Activated CD4-positive, alpha-beta T cell treated with anti-CD3 and anti-CD28 coated beads for 36 hours (primary cell): ENCODE data around the gene SNRPF. TPM values are rescaled to one million over a fixed set of nuclear protein-coding genes. Genes with fewer than 3 reads are reported as not detected.
A peak's percentile ranks its signal among the peaks of the same experiment; 100 is the strongest.
"Not testable (repeated sequence)": the region's sequence is repeated elsewhere in the genome, so short reads cannot be mapped to it uniquely, and the experiment has no call there.

Experiments used
- ATAC-seq: fragments of 200-7000 bp; cut with Tn5 transposase; one replicate; pipeline ENCODE4 v1.10.0; 2021; ENCODE audit warnings: mild to moderate bottlenecking, moderate library complexity
- CTCF ChIA-PET: fragments of 350-600 bp; sonication (Branson Sonifier 250); formaldehyde crosslinking; loops from one replicate; lab custom pipeline; 2021; ENCODE audit warnings: antibody characterized with exemption; lab: Charles Lee
- POLR2A ChIA-PET: fragments of 350-600 bp; sonication (Branson Sonifier 250); formaldehyde crosslinking; loops from one replicate; lab custom pipeline; 2021; ENCODE audit warnings: antibody characterized with exemption, inconsistent platforms; lab: Charles Lee
- DNase-seq: peaks from one replicate; pipeline ENCODE4 v3.0.0-alpha.2; 2020
- H3K27ac Mint-ChIP-seq: one replicate; pipeline ENCODE4 v1.8.0; 2021; ENCODE audit warnings: mixed read lengths
- H3K27me3 Mint-ChIP-seq: one replicate; pipeline ENCODE4 v1.8.0; 2021; ENCODE audit warnings: mixed read lengths
- H3K36me3 Mint-ChIP-seq: one replicate; pipeline ENCODE4 v1.8.0; 2021; ENCODE audit warnings: low read depth, mixed read lengths
- H3K4me1 Mint-ChIP-seq: one replicate; pipeline ENCODE4 v1.8.0; 2021; ENCODE audit warnings: mixed read lengths
- H3K4me3 Mint-ChIP-seq: one replicate; pipeline ENCODE4 v1.8.0; 2021; ENCODE audit warnings: mild to moderate bottlenecking, moderate library complexity, mixed read lengths
- H3K9me3 Mint-ChIP-seq: one replicate; pipeline ENCODE4 v1.8.0; 2021; ENCODE audit warnings: low read depth, mixed read lengths
- intact Hi-C, 2 experiments: fragments of 100-400 bp; cut with DNase I in 1 of 2; cut with micrococcal nuclease in 1 of 2; formaldehyde crosslinking; loops; one replicate each; pipeline versions ENCODE4 v1.14.2 to v1.15.1; 2022 to 2024; cut with DNase I, micrococcal nuclease
- total RNA-seq, 2 experiments: library from RNA; stranded (reverse); gene quantifications; one replicate each; pipeline ENCODE4 v1.2.3, GENCODE V29; 2021

The SNRPF gene
- total RNA-seq, 2 experiments from 2014 or later, result 23.1 to 61.1 TPM

GRCh38 chr12:95836630-95837239, 22.0 kb upstream of the SNRPF start:
- intact Hi-C loops, result no loop called here
- no peaks in the 10 kb centered on the region for H3K9me3 Mint-ChIP-seq
- H3K27ac Mint-ChIP-seq, result no peak overlapping the region
- H3K4me3 Mint-ChIP-seq, result no peak overlapping the region
- no peaks in the 10 kb centered on the region for H3K36me3 Mint-ChIP-seq
- DNase-seq (no peak), ATAC-seq (no peak)
- POLR2A ChIA-PET, result no interaction called here
- no peaks in the 10 kb centered on the region for H3K4me1 Mint-ChIP-seq
- CTCF ChIA-PET, result interaction anchor here (1.5 kb wide), 1 partner anchor 8 kb away, joined by 4 read pairs; no protein-coding TSS in a partner anchor
- H3K27me3 Mint-ChIP-seq, result peaks cover 15% of the 10 kb centered on the region

GRCh38 chr12:95837240-95838038, 21.3 kb upstream of the SNRPF start:
- no peaks in the 10 kb centered on the region for H3K4me1 Mint-ChIP-seq
- no peak overlapping the region for H3K27ac Mint-ChIP-seq
- H3K9me3 Mint-ChIP-seq, result no peaks in the 10 kb centered on the region
- H3K4me3 Mint-ChIP-seq, result no peak overlapping the region
- ATAC-seq, result no peak
- CTCF ChIA-PET, result no interaction called here
- H3K36me3 Mint-ChIP-seq, result no peaks in the 10 kb centered on the region
- peaks cover 13% of the 10 kb centered on the region for H3K27me3 Mint-ChIP-seq
- intact Hi-C loops, result no loop called here
- DNase-seq, result no peak
- POLR2A ChIA-PET, result no interaction called here

GRCh38 chr12:95838125-95838524, 20.6 kb upstream of the SNRPF start:
- no peak for ATAC-seq
- peaks cover 12% of the 10 kb centered on the region for H3K27me3 Mint-ChIP-seq
- no peak for DNase-seq
- no peak overlapping the region for H3K27ac Mint-ChIP-seq
- H3K36me3 Mint-ChIP-seq, result no peaks in the 10 kb centered on the region
- ChIA-PET POLR2A (no interaction called here), CTCF (no interaction called here)
- intact Hi-C loops, result no loop called here
- no peak overlapping the region for H3K4me3 Mint-ChIP-seq
- no peaks in the 10 kb centered on the region for H3K4me1 Mint-ChIP-seq
- no peaks in the 10 kb centered on the region for H3K9me3 Mint-ChIP-seq

- DNase-seq, H3K4me1 Mint-ChIP-seq, H3K9me3 Mint-ChIP-seq, ATAC-seq, H3K27ac Mint-ChIP-seq, H3K36me3 Mint-ChIP-seq, H3K4me3 Mint-ChIP-seq, intact Hi-C loops, POLR2A ChIA-PET: not testable (repeated sequence)
- peaks cover 11% of the 10 kb centered on the region for H3K27me3 Mint-ChIP-seq
- CTCF ChIA-PET, result interaction anchor here (0.7 to 1.1 kb wide), 2 partner anchors 31 to 107 kb away, joined by 3 to 5 read pairs; no protein-coding TSS in a partner anchor
Observed at GRCh38 chr12:95842426-95842825, 16.3 kb upstream of the SNRPF start.

GRCh38 chr12:95848575-95849388, 10.0 kb upstream of the SNRPF start:
- Mint-ChIP-seq H3K36me3 (no peaks in the 10 kb centered on the region), H3K27ac (no peak overlapping the region), H3K4me1 (no peaks in the 10 kb centered on the region), H3K4me3 (no peak overlapping the region), H3K27me3 (peaks cover 6% of the 10 kb centered on the region), H3K9me3 (no peaks in the 10 kb centered on the region)
- intact Hi-C loops, result no loop called here
- ChIA-PET CTCF (interaction anchor here (1.4 kb wide), 1 partner anchor 15 kb away, joined by 3 read pairs; no protein-coding TSS in a partner anchor), POLR2A (no interaction called here)
- DNase-seq, result peak; percentile 37
- ATAC-seq, result no peak

- ChIA-PET CTCF (no interaction called here), POLR2A (no interaction called here)
- Mint-ChIP-seq H3K9me3 (no peaks in the 10 kb centered on the region), H3K27me3 (peaks cover 3% of the 10 kb centered on the region), H3K4me1 (no peaks in the 10 kb centered on the region), H3K27ac (no peak overlapping the region), H3K4me3 (no peak overlapping the region), H3K36me3 (no peaks in the 10 kb centered on the region)
- DNase-seq (no peak), ATAC-seq (no peak)
- intact Hi-C loops, result loop anchor here in 1 of 2 experiments (1.0 to 10.0 kb wide), 2 partner anchors 89 to 363 kb away; no protein-coding TSS in a partner anchor
Observed at GRCh38 chr12:95851606-95852005, 7.1 kb upstream of the SNRPF start.

- POLR2A ChIA-PET, result no interaction called here
- no peak for ATAC-seq
- Mint-ChIP-seq H3K36me3 (no peaks in the 10 kb centered on the region), H3K27ac (no peak overlapping the region), H3K27me3 (no peaks in the 10 kb centered on the region), H3K4me1 (no peaks in the 10 kb centered on the region), H3K4me3 (no peak overlapping the region), H3K9me3 (no peaks in the 10 kb centered on the region)
- no peak for DNase-seq
- intact Hi-C loops, result loop anchor here in 1 of 2 experiments (1.0 to 10.0 kb wide), 2 partner anchors 88 to 363 kb away; no protein-coding TSS in a partner anchor
- CTCF ChIA-PET, result no interaction called here
Observed at GRCh38 chr12:95852133-95852532, 6.6 kb upstream of the SNRPF start.

GRCh38 chr12:95857156-95857555, 1.6 kb upstream of the SNRPF start:
- H3K27me3 Mint-ChIP-seq, result peaks cover 3% of the 10 kb centered on the region
- CTCF ChIA-PET, result interaction anchor here (0.7 kb wide), 1 partner anchor 86 kb away, joined by 3 read pairs; the partner anchor contains the start of gene CCDC38

GRCh38 chr12:95857799-95858198, 953 bp upstream of the SNRPF start:
- peaks cover 21% of the 10 kb centered on the region for H3K36me3 Mint-ChIP-seq
- CTCF ChIA-PET, result interaction anchor here (0.7 kb wide), 1 partner anchor 85 kb away, joined by 3 read pairs; the partner anchor contains the start of gene CCDC38
- no peak for ATAC-seq
- H3K9me3 Mint-ChIP-seq, result no peaks in the 10 kb centered on the region
- peaks cover 3% of the 10 kb centered on the region for H3K27me3 Mint-ChIP-seq
- DNase-seq, result no peak
- POLR2A ChIA-PET, result no interaction called here
- peak overlapping the region; percentile 59 for H3K27ac Mint-ChIP-seq
- H3K4me3 Mint-ChIP-seq, result no peak overlapping the region
- peaks cover 21% of the 10 kb centered on the region for H3K4me1 Mint-ChIP-seq
- intact Hi-C loops, result loop anchor here (1.0 to 10.0 kb wide), 10 partner anchors 85 to 1050 kb away; partner anchors contain the start of genes AMDHD1 (in 2 of the 2), CCDC38 (in 2 of the 2), FGD6 (in 2 of the 2) and NEDD1 (in 2 of the 2)

More at GRCh38 chr12:95857156-95857555, 1.6 kb upstream of the SNRPF start:
- Mint-ChIP-seq H3K36me3 (peaks cover 15% of the 10 kb centered on the region), H3K9me3 (no peaks in the 10 kb centered on the region), H3K4me3 (no peak overlapping the region), H3K27ac (no peak overlapping the region), H3K4me1 (peaks cover 16% of the 10 kb centered on the region)
- DNase-seq, result no peak
- ATAC-seq, result no peak
- POLR2A ChIA-PET, result no interaction called here
- intact Hi-C loops, result loop anchor here in 1 of 2 experiments (10.0 kb wide), 1 partner anchor 358 kb away; no protein-coding TSS in a partner anchor

GRCh38 chr12:95859344-95859816, 628 bp downstream of the SNRPF start:
- Mint-ChIP-seq H3K27me3 (peaks cover 3% of the 10 kb centered on the region), H3K4me3 (no peak overlapping the region), H3K9me3 (no peaks in the 10 kb centered on the region), H3K4me1 (peaks cover 28% of the 10 kb centered on the region), H3K27ac (no peak overlapping the region), H3K36me3 (peaks cover 33% of the 10 kb centered on the region)
- peak; percentile 43 for ATAC-seq
- DNase-seq, result peak; percentile 36
- ChIA-PET CTCF (interaction anchor here (0.5 kb wide), 1 partner anchor 120 kb away, joined by 3 read pairs; no protein-coding TSS in a partner anchor), POLR2A (no interaction called here)
- intact Hi-C loops, result loop anchor here (2.0 to 10.0 kb wide), 6 partner anchors 83 to 1047 kb away; partner anchors contain the start of genes AMDHD1 (in 2 of the 2), CCDC38 (in 2 of the 2), CDK17 (in 1 of the 2) and METAP2 (in 1 of the 2)
